Spleen (tissue), 11 donors: ENCODE results near the gene EPN2. TPM values are rescaled to one million over a fixed set of nuclear protein-coding genes. Genes with fewer than 3 reads are reported as not detected.
A peak's percentile ranks its signal among the peaks of the same experiment; 100 is the strongest.
"Not testable (repeated sequence)": the region's sequence is repeated elsewhere in the genome, so short reads cannot be mapped to it uniquely, and the experiment has no call there.

Experiments
- DNase-seq: peaks from one replicate; pipeline ENCODE4 v3.0.0-alpha.2; 2020
- H3K27ac ChIP-seq, 8 donors: fragments of 200-600 bp; sonication (generic) in 7 of 8; 1 replicate in 4 of 8; 2 replicates in 4 of 8; pipeline versions ENCODE4 v1.5.0 to v1.8.0; 2016 to 2021; ENCODE audit warnings: inconsistent platforms in 4 of 8, mild to moderate bottlenecking in 4 of 8, moderate library complexity in 1 of 8
- H3K27me3 ChIP-seq, 7 donors: fragments of 200-600 bp; sonication (generic) in 6 of 7; replicated peaks in 1 of 7; 1 replicate in 4 of 7; 2 replicates in 3 of 7; pipeline versions ENCODE4 v1.5.0 to v1.8.0; 2016 to 2021; ENCODE audit warnings: inconsistent platforms in 3 of 7, mild to moderate bottlenecking in 1 of 7
- H3K36me3 ChIP-seq, 6 donors: fragments of 200-600 bp; sonication (generic) in 5 of 6; 1 replicate in 4 of 6; 2 replicates in 2 of 6; pipeline versions ENCODE4 v1.5.0 to v1.8.0; 2016 to 2021; ENCODE audit warnings: inconsistent platforms in 2 of 6
- H3K4me1 ChIP-seq, 6 donors: fragments of 200-600 bp; sonication (generic) in 5 of 6; 1 replicate in 3 of 6; 2 replicates in 3 of 6; pipeline versions ENCODE4 v1.5.0 to v1.8.0; 2016 to 2021; ENCODE audit warnings: inconsistent platforms in 3 of 6
- H3K4me3 ChIP-seq, 8 donors: fragments of 200-600 bp; sonication (generic) in 7 of 8; 1 replicate in 4 of 8; 2 replicates in 4 of 8; pipeline versions ENCODE4 v1.5.0 to v1.8.0; 2016 to 2021; ENCODE audit warnings: inconsistent platforms in 4 of 8, mild to moderate bottlenecking in 4 of 8, moderate library complexity in 2 of 8
- H3K9me3 ChIP-seq, 8 donors: fragments of 200-600 bp; sonication (generic) in 7 of 8; 1 replicate in 4 of 8; 2 replicates in 4 of 8; pipeline versions ENCODE4 v1.5.0 to v1.8.0; 2016 to 2021; ENCODE audit warnings: inconsistent platforms in 4 of 8
- CTCF ChIP-seq, 11 experiments: fragments of 200-600 bp in 7 of 11; fragments of 450-650 bp in 4 of 11; sonication (generic) in 4 of 11; IDR thresholded peaks in 8 of 11; conservative IDR thresholded peaks in 3 of 11; 1 replicate in 7 of 11; 2 replicates in 4 of 11; pipeline versions ENCODE4 v1.4.0 to v1.8.0; 2016 to 2021; ENCODE audit warnings: antibody characterized with exemption in 11 of 11, inconsistent platforms in 4 of 11, mild to moderate bottlenecking in 1 of 11
- POLR2A ChIP-seq, 3 donors: fragments of 450-650 bp; IDR thresholded peaks; one replicate each; pipeline ENCODE4 v1.5.1; 2017; ENCODE audit warnings: antibody characterized with exemption in 3 of 3, mild to moderate bottlenecking in 1 of 3
- POLR2AphosphoS5 ChIP-seq, 3 donors: sonication (generic); formaldehyde crosslinking; IDR thresholded peaks; one replicate each; pipeline ENCODE4 v1.5.1; 2017; ENCODE audit warnings: antibody characterized with exemption in 3 of 3
- WGBS, 5 donors: extraction: QIAGEN DNeasy Blood & Tissue Kit in 3 of 5; methylation state at CpG; one replicate each; pipeline versions ENCODE4 v1.1.5 to v1.1.7; 2013 to 2018; 5-methylcytosine and 5-hydroxymethylcytosine counted together
- intact Hi-C: fragments of 100-400 bp; cut with DNase I; formaldehyde crosslinking; loops from one replicate; pipeline ENCODE4 v1.15.0; 2023; ENCODE audit warnings: low total_unique reads
- polyA plus RNA-seq, 3 donors: library from polyadenylated mRNA; stranded (reverse); fragments of 200-250 nt; gene quantifications; one replicate each; pipeline ENCODE4 v1.2.1, GENCODE V29; 2013
- total RNA-seq, 7 donors: library from RNA; depleted of rRNA in 3 of 7; stranded (reverse); fragments of >200 nt in 3 of 7; fragmentation: NEBNext Ultra II Directional in 4 of 7; extraction: Animal tissue kit (Norgen Biotek cat#: 25700) in 4 of 7; gene quantifications; one replicate each; pipeline versions ENCODE4 v1.1.0 to v1.2.1, GENCODE V29; 2016 to 2021
- donor health status: healthy with polysubstance abuse.
- donor health status: DM: no; HTN: no; CAD: no; lungs with moderate emphysema.
- donor health status: DM: no; HTN: no; CAD: no.
- donor health status: Bipolar disorder and iron deficiency.
- donor health status: healthy.
- donor health status: DM: no; HTN: no; CAD: no.
- donor health status: DM: yes; HTN: yes; CAD: no.

EPN2 gene
- total and polyA plus RNA-seq, 10 donors: 5.4 to 59.6 (median 31.5) TPM

- WGBS, 5 donors: 94 to 97% (median 95%) methylated on average over 9 of the region's 9 CpGs
- H3K27me3 ChIP-seq: no peaks in the 10 kb centered on the region
- peaks cover 0 to 27% (median 2%) of the 10 kb centered on the region in 6 donors for H3K4me1 ChIP-seq
- no peaks in the 10 kb centered on the region for H3K9me3 ChIP-seq
- intact Hi-C loops: no loop called here
- no peak for TF ChIP-seq POLR2A (IDR thresholded peaks at IDR 0.05)
- no peak for TF ChIP-seq CTCF (IDR thresholded peaks at IDR 0.05 in 8 of 11, conservative IDR thresholded peaks at IDR 0.05 in 3 of 11)
- TF ChIP-seq POLR2AphosphoS5 (IDR thresholded peaks at IDR 0.05): no peak
- no peak overlapping the region for H3K27ac ChIP-seq
- peak; percentile 43 for DNase-seq
- no peaks in the 10 kb centered on the region for H3K36me3 ChIP-seq
- no peak overlapping the region for H3K4me3 ChIP-seq
Measured at GRCh38 chr17:19348806-19349205, 111.6 kb downstream of the EPN2 start.

GRCh38 chr17:19353401-19353800 lies 116.2 kb downstream of the EPN2 start:
- H3K4me3 ChIP-seq, H3K9me3 ChIP-seq, H3K27me3 ChIP-seq, H3K36me3 ChIP-seq, H3K27ac ChIP-seq, H3K4me1 ChIP-seq, DNase-seq, intact Hi-C loops: not testable (repeated sequence)
- WGBS, 5 donors: 92 to 96% (median 95%) methylated on average over 11 of the region's 11 CpGs

DNA sequence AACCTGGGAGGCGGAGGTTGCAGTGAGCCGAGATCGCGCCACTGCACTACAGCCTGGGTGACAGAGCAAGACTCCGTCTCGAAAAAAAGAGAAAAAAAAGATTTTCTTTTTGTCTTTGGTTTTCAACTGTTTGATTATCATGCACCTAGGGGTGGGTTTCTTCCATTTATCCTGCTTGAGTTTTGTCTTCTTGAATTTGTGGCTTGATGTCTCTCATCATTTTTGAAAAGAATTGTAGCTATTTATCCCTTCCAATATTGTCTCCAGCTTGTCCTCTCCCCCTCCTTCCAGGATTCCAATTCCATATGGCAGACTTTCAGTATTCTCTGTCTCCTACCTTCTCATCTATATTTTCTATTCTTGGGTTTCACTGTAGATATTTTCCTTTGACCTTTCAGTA lies 117.6 kb downstream of the EPN2 start:
- 77 to 94% (median 80%) methylated on average over 6 of the region's 6 CpGs for WGBS, 5 donors
- no peak for DNase-seq
- intact Hi-C loops: no loop called here
- H3K36me3 ChIP-seq: no peaks in the 10 kb centered on the region
- H3K27me3 ChIP-seq: no peaks in the 10 kb centered on the region
- no peaks in the 10 kb centered on the region for H3K9me3 ChIP-seq
- H3K4me3 ChIP-seq: no peak overlapping the region
- TF ChIP-seq CTCF (IDR thresholded peaks at IDR 0.05 in 8 of 11, conservative IDR thresholded peaks at IDR 0.05 in 3 of 11): no peak
- TF ChIP-seq POLR2AphosphoS5 (IDR thresholded peaks at IDR 0.05): no peak
- no peak for TF ChIP-seq POLR2A (IDR thresholded peaks at IDR 0.05)
- H3K4me1 ChIP-seq: no peaks in the 10 kb centered on the region
- H3K27ac ChIP-seq: no peak overlapping the region

- 85 to 94% (median 86%) methylated on average over 7 of the region's 7 CpGs for WGBS, 5 donors
- DNase-seq: no peak
Measured at GRCh38 chr17:19357351-19357750, 120.2 kb downstream of the EPN2 start.

More at GRCh38 chr17:19357351-19357750, 120.2 kb downstream of the EPN2 start:
- H3K4me1 ChIP-seq: peaks cover 6 to 10% (median 8%) of the 10 kb centered on the region in 6 donors
- peaks cover 0 to 7% (median 0%) of the 10 kb centered on the region in 7 donors for H3K27me3 ChIP-seq
- H3K27ac ChIP-seq: no peak overlapping the region
- no peak overlapping the region for H3K4me3 ChIP-seq
- H3K36me3 ChIP-seq: no peaks in the 10 kb centered on the region
- intact Hi-C loops: no loop called here
- no peak for TF ChIP-seq CTCF (IDR thresholded peaks at IDR 0.05 in 8 of 11, conservative IDR thresholded peaks at IDR 0.05 in 3 of 11)
- no peak for TF ChIP-seq POLR2AphosphoS5 (IDR thresholded peaks at IDR 0.05)
- TF ChIP-seq POLR2A (IDR thresholded peaks at IDR 0.05): no peak
- H3K9me3 ChIP-seq: no peaks in the 10 kb centered on the region
